Epithelial cell of esophagus (primary cell): Measurements from ENCODE around the gene PARVG.

ENCODE experiments used
- DNase-seq: peaks from one replicate; pipeline ENCODE4 v3.0.0; 2010; ENCODE audit warnings: low read depth
- H3K4me3 ChIP-seq: 2 replicates; pipeline ENCODE4 v1.5.1; 2011; ENCODE audit warnings: mild to moderate bottlenecking, low read length, control low read depth
- CTCF ChIP-seq: IDR thresholded peaks from 2 replicates; pipeline ENCODE4 v1.5.1; 2011; ENCODE audit warnings: low read depth, mild to moderate bottlenecking, low read length, control low read depth, inconsistent platforms; ENCODE audit not compliant: insufficient read depth; ENCODE audit errors: missing control alignments

PARVG gene

GRCh38 chr22:44194569-44194968 lies 13.8 kb downstream of the PARVG start:
- TF ChIP-seq CTCF = no peak
- DNase-seq = no peak
- no peak overlapping the region for H3K4me3 ChIP-seq

GRCh38 chr22:44195189-44195871 lies 14.6 kb downstream of the PARVG start:
- H3K4me3 ChIP-seq = no peak overlapping the region
- no peak for DNase-seq
- no peak for TF ChIP-seq CTCF

- no peak for DNase-seq
- no peak overlapping the region for H3K4me3 ChIP-seq
- no peak for TF ChIP-seq CTCF
These were observed 15.5 kb downstream of the PARVG start for GRCh38 chr22:44196241-44196640.

GRCh38 chr22:44196731-44197131 lies 16.0 kb downstream of the PARVG start:
- no peak for DNase-seq
- no peak for TF ChIP-seq CTCF

GRCh38 chr22:44197271-44197670 lies 16.5 kb downstream of the PARVG start:
- no peak for DNase-seq
- TF ChIP-seq CTCF = no peak

More at GRCh38 chr22:44196731-44197131, 16.0 kb downstream of the PARVG start:
- H3K4me3 ChIP-seq = no peak overlapping the region

GRCh38 chr22:44199164-44199563 lies 18.4 kb downstream of the PARVG start:
- TF ChIP-seq CTCF = no peak
- DNase-seq = no peak
- no peak overlapping the region for H3K4me3 ChIP-seq

More at GRCh38 chr22:44197271-44197670, 16.5 kb downstream of the PARVG start:
- H3K4me3 ChIP-seq = no peak overlapping the region

GRCh38 chr22:44199866-44200265 lies 19.1 kb downstream of the PARVG start:
- TF ChIP-seq CTCF = no peak
- no peak overlapping the region for H3K4me3 ChIP-seq
- no peak for DNase-seq
